GM18526 (cell line): ENCODE measurements around the gene GLB1L.

Source experiments
- POLR2A ChIP-seq: IDR thresholded peaks from 3 replicates; pipeline ENCODE4 v1.6.1; 2011; ENCODE audit not compliant: insufficient read length; ENCODE audit errors: extremely low read depth

Gene GLB1L

DNA sequence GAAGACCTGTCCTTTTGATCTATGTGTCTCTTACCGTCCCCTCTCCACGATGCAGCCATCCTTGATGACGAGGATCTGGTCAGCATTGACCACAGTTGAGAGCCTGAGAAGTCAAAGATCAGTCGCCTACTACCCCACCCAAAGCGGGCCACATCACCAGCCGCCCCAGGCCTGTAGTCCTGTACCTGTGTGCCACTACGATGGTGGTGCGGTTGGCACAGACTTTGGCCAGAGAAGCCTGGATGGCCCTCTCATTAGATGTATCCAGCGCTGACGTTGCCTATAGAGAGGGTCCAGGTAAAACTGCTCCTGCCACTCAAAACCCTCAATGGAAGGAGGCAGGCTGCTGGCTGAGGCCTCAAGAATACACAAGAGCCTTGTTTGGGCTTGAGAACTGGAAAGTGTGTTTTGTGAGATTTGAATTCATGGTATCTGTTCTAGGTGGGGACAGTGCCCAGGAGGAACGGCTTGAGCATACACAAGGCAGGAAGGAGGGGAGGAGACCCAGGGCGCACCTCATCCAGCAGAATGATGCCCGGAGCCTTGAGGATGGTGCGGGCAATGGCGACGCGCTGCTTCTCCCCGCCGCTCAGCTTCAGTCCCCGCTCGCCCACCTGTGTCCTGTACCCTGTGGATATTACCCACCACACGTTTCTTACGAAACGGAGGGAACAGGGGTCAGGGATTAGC, 34.9 kb downstream of the GLB1L start:
- TF ChIP-seq POLR2A = no peak

- TF ChIP-seq POLR2A = no peak
Measured at GRCh38 chr2:219209236-219210195, 35.7 kb downstream of the GLB1L start.

GRCh38 chr2:219207884-219208740, 37.1 kb downstream of the GLB1L start:
- TF ChIP-seq POLR2A = no peak

GRCh38 chr2:219207134-219207883, 37.9 kb downstream of the GLB1L start:
- no peak for TF ChIP-seq POLR2A

DNA sequence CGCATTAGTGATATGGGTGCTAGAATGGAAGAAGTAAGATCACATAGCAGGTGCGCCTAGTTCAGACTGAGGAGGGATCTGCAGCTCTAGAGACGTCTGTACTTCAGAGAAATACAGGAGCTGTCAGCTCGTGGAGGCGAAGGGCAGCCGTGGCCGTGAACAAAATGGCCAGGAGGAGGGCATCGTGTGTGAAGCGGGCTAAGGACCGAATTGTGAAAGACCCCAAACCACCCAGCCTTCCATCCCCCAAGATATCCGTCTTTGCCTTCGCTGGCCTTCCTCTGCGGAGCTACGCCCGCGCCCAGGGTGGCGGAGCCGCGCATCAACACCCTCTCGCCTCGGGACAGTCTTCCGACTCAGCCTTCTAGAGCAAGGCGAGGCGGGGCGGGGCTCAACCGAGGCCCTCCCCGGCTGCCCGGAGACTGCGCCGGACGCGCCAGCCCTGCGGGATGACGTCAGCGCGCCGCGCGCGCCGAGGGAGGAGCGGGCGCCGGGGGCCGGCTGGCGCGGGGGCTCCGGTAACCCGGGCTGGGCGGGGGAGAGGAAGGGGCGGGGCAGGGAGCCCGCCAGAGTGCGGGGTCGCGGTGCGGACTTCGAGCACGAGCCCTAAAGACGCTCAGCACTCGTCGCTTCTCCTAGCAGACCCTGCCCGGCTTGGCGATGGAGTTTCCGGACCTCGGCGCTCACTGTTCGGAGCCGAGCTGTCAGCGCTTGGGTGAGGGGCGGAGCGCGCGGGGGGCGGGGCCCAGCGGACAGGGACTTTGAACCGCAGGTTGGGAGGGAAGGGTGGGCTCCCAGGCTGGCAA, 38.7 kb downstream of the GLB1L start, which contains the start of gene ZFAND2B:
Gene ZFAND2B (plus strand): TSS at position 455 of the 806 bp plus-strand sequence. CDS start 206 bp downstream, at position 661.
- TF ChIP-seq POLR2A = peak; percentile 98

DNA sequence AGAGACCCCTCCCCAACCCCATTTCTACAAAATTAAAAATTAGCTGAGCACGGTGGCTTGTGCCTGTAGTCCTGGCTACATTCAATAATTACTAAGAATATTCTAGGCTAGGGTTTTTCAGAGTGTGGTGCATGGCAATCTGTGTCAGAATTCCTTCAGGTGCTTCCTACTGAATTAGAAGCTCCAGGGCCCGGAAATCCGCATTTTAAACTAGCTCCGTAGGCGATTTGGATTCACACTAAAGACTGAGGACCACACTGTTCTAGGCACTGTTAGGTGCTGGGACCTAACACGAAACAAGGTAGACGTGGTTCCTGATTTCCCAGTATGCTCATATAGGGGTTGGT, 39.3 kb downstream of the GLB1L start:
- TF ChIP-seq POLR2A = no peak

DNA sequence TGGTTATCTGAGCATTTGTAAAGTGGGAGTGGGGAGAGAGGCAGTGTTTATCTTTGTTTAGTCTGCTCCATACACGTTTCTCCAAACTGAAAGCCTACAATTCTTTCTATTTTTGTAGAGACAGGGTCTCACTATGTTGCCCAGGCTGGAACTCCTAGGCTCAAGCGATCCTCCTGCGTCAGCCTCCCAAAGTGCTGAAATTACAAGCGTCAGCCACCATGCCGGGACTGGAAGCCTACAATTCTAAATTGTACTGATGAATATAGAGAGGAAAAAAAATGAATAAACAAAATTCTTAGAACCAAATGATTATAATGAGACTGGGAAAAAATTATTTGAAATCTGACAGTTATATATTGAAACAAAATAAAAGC, 40.1 kb downstream of the GLB1L start:
- TF ChIP-seq POLR2A = no peak

- TF ChIP-seq POLR2A = no peak
Measured at GRCh38 chr2:219204425-219205164, 40.6 kb downstream of the GLB1L start.

- no peak for TF ChIP-seq POLR2A
Measured at GRCh38 chr2:219199470-219200211, 45.6 kb downstream of the GLB1L start.

GRCh38 chr2:219198974-219199373, 46.3 kb downstream of the GLB1L start:
- TF ChIP-seq POLR2A = no peak

DNA sequence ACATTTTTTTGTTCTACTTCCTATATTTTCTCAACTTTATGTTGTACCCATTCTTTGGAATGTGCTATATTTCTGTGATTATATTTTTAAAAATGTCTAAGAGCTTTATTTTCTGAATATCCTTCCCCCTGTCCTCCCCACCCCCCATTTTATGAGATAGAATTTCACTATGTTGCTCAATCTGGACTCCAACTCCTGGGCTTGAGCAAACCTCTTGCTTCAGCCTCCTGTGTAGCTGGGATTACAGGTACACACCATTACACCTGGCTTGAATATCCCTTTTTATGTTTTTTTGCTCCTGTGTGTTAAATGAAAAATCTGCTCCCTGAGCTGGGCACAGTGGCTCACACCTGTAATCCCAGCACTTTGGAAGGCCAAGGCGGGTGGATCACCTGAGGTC, 47.9 kb downstream of the GLB1L start:
- no peak for TF ChIP-seq POLR2A

- TF ChIP-seq POLR2A = no peak
Measured at GRCh38 chr2:219186754-219187456, 58.3 kb downstream of the GLB1L start.
